Dendritic cell treated with granulocyte-macrophage colony-stimulating factor and Interleukin-4, amounts not matched to agents 40 ng/mL and 50 ng/mL, for 4 days (primary cell): Measurements from ENCODE around the gene TAS1R1.

ENCODE experiments used
- H3K27ac Mint-ChIP-seq: one replicate; pipeline ENCODE4 v1.8.0; 2022; ENCODE audit warnings: mild to moderate bottlenecking, mixed read lengths
- H3K27me3 Mint-ChIP-seq: one replicate; pipeline ENCODE4 v1.8.0; 2022; ENCODE audit warnings: mild to moderate bottlenecking, mixed read lengths
- H3K36me3 Mint-ChIP-seq: one replicate; pipeline ENCODE4 v1.8.0; 2022; ENCODE audit warnings: low read depth, mixed read lengths
- H3K4me1 Mint-ChIP-seq: one replicate; pipeline ENCODE4 v1.8.0; 2022; ENCODE audit warnings: low read depth, mixed read lengths
- H3K4me3 Mint-ChIP-seq: one replicate; pipeline ENCODE4 v1.8.0; 2022; ENCODE audit warnings: mild to moderate bottlenecking, moderate library complexity, mixed read lengths
- H3K9me3 Mint-ChIP-seq: one replicate; pipeline ENCODE4 v1.8.0; 2022; ENCODE audit warnings: mixed read lengths
- intact Hi-C: fragments of 100-400 bp; cut with micrococcal nuclease; formaldehyde crosslinking; loops from one replicate; pipeline ENCODE4 v1.15.0; 2022

TAS1R1 gene

DNA sequence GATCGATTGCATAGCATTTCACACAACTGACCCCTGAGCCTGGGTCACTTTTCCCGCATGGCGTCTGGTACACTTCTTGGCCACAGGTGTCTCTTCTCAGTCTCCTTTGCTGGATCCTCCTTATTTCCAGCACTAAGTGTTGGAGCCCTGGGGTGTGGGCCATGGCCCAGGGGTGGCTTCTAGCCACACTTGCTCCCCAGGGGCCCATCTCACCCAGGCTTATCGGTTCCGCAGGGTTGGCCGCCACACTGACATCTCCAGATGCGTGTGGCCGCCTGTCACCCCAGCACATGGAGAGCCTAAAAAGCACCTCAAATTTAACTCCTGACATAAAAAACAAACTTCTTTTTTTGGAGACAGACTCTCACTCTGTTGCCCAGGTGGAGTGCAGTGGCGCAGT, 71.9 kb downstream of the TAS1R1 start:
- peaks cover 40% of the 10 kb centered on the region for H3K4me1 Mint-ChIP-seq
- H3K27ac Mint-ChIP-seq: no peak overlapping the region

GRCh38 chr1:6627841-6628545, 72.9 kb downstream of the TAS1R1 start:
- H3K4me3 Mint-ChIP-seq: no peak overlapping the region
- H3K27me3 Mint-ChIP-seq: no peaks in the 10 kb centered on the region
- no peaks in the 10 kb centered on the region for H3K9me3 Mint-ChIP-seq
- peak overlapping the region; percentile 7 for H3K27ac Mint-ChIP-seq
- peaks cover 40% of the 10 kb centered on the region for H3K4me1 Mint-ChIP-seq
- intact Hi-C loops: no loop called here
- peaks cover 86% of the 10 kb centered on the region for H3K36me3 Mint-ChIP-seq

More for the DNA sequence above, 71.9 kb downstream of the TAS1R1 start:
- Mint-ChIP-seq H3K27me3 (no peaks in the 10 kb centered on the region), H3K36me3 (peaks cover 86% of the 10 kb centered on the region), H3K9me3 (no peaks in the 10 kb centered on the region), H3K4me3 (no peak overlapping the region)
- intact Hi-C loops: no loop called here

DNA sequence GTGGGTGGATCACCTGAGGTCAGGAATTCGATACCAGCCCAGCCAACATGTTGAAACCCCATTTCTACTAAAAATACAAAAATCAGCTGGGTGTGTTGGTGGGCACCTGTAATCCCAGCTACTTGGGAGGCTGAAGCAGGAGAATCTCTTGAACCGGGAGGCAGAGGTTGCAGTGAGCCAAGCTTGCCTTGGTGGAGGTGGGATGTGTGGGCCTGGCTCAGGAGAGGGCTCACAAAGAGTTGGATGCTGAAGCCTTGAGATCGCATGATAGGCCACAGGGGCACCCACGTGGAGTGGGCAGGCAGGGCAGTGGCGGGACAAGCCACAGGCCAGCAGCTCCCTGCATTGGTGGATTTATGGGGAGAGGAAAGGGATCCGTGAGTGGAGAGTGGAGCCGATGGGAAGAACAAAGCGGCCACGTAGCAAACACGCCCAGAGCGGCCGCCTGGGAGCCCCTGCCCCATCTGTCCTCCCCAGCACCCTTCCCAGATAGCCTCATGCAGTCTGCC, 73.9 kb downstream of the TAS1R1 start:
- H3K9me3 Mint-ChIP-seq: no peaks in the 10 kb centered on the region
- peaks cover 40% of the 10 kb centered on the region for H3K4me1 Mint-ChIP-seq
- no peak overlapping the region for H3K4me3 Mint-ChIP-seq
- H3K27ac Mint-ChIP-seq: no peak overlapping the region
- H3K36me3 Mint-ChIP-seq: peaks cover 88% of the 10 kb centered on the region
- intact Hi-C loops: no loop called here
- no peaks in the 10 kb centered on the region for H3K27me3 Mint-ChIP-seq
